Activated CD8-positive, alpha-beta memory T cell treated with anti-CD3 and anti-CD28 coated beads for 36 hours (primary cell): Measurements from ENCODE around the gene LPCAT4. TPM values are rescaled to one million over a fixed set of nuclear protein-coding genes. Genes with fewer than 3 reads are reported as not detected.
"Not testable (repeated sequence)": the region's sequence is repeated elsewhere in the genome, so short reads cannot be mapped to it uniquely, and the experiment has no call there.

Experiments
- CTCF ChIA-PET: fragments of 350-600 bp; sonication (Branson Sonifier 250); formaldehyde crosslinking; loops from one replicate; lab custom pipeline; 2021; ENCODE audit warnings: antibody characterized with exemption; lab: Charles Lee
- POLR2A ChIA-PET: fragments of 350-600 bp; sonication (Branson Sonifier 250); formaldehyde crosslinking; loops from one replicate; lab custom pipeline; 2021; ENCODE audit warnings: antibody characterized with exemption; lab: Charles Lee
- total RNA-seq, 2 experiments: library from RNA; stranded (reverse); gene quantifications; one replicate each; pipeline ENCODE4 v1.2.3, GENCODE V29; 2021

Gene LPCAT4
- total RNA-seq, 2 experiments from 2014 or later, result 60.1 to 68.0 TPM

DNA sequence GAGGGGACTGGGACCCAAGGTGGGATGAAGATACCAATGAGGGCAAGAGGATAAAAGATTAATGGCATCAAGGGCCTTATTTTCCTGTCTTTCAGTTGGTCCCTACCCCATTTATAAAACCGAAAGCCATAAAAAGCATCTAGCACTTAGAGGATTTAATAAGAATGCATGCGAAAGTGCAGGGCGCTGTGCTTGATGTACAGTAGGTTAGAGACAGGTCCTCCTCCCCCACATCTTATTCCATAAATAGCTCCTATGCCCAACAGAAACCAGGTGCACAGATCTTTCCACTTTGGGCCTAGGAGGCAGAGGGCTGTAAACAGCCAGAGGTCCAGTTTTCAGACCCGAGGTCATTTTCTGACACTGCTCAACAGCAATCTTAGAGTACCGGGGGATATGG is 1.2 kb downstream of the LPCAT4 start:
- POLR2A ChIA-PET, result interaction anchor here (0.6 to 1.3 kb wide), 3 partner anchors 23 to 145 kb away, joined by 3 to 6 read pairs (median 4); partner anchors contain the start of genes GOLGA8A, NOP10 and NUTM1
- CTCF ChIA-PET, result interaction anchor here (0.9 to 3.5 kb wide), 5 partner anchors 8 to 150 kb away, joined by 3 to 23 read pairs (median 5); partner anchors contain the start of genes NOP10, NUTM1 and SLC12A6

DNA sequence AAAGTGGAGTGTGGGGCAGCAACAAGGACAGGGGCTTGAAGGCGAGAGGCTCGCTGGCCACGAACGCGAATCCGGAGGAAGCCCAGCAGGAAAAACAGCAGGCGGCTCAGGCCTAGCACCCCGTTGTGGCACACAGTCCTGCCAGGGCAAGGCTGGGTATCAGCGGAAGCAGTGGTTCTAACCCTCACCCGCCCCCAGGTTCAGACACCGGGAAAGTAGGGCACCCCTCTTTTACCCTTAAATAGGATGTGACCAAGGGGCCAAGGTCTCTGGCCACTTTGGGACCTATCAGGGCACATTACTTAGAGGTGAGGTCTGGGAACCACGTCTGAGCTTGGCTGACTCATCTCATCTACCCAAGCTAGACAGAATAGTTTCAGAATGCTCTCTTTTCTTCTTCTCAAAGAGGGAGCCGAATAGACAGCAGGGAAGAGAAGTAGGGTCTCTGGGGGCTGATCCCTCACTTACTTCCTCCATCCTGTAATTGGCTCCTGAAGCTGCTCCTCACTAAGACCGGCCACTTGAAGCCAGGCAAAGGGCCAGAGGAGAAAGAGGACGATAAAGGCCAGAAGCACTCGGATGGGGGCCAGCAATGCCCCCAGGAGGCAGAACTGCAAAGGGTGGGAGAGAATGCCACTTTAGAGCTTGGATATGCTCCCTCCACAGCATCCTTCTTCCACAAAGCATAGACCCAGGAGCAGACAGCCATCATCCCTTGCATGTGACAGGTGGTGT is 1.7 kb downstream of the LPCAT4 start:
- ChIA-PET POLR2A (interaction anchor here (0.5 to 1.3 kb wide), 2 partner anchors 22 to 35 kb away, joined by 3 to 4 read pairs; partner anchors contain the start of genes NOP10 and NUTM1), CTCF (interaction anchor here (1.5 to 3.5 kb wide), 2 partner anchors 22 to 27 kb away, joined by 5 to 23 read pairs; partner anchors contain the start of genes NOP10, NUTM1 and SLC12A6)

DNA sequence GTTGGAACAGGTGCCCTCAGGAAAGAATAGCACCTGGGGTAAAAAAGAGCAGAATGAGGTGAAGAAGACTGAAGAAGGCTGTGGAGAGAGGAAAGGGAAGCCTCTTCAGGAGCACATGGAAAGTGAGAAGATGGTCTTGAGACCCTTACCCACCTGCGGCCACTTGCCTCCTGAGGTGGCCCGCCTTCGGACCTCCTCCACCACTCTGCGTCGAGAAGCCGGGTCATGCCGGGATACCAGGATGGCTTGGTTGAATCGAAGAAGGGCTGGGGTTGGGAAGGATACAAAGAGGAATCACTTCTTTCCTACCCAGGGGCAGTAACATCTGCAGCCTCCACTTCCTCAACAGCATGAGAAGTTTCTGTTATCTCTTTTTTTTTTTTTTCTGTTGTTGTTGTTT is 3.0 kb downstream of the LPCAT4 start:
- CTCF ChIA-PET, result no interaction called here
- POLR2A ChIA-PET, result no interaction called here

DNA sequence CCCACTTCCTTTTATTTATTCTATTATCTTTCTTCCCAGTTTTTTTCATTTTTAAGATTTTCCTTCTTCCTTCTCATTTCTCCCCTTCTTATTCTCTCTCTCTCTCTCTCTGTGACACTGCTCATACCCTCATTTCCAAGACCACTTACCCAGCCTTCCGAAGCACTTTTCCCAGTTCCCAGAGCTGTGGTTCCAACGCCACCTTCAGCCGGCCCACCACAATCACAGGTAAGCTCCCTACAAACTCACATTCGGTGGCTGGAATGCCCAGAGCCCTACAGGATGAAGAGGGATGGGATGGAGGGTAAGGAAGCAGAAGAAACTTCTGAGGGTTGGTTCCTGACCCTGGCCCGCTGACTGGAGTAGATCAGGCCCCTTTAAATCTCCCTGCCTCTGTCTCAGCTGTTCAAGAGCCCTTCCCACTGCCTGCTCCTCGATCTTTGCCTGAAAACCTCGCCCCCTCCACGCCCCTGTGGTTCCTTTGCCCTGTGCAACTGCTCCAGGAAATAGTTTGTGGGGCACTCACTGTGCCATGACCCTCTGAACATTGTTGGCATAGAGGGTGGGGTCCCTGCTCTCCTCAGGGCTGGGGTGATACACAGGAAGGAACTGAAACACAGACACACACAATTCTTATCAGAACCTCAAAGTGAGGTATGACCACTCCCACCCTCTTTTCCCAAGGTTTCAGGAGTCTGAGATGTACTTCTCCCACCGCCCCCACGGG is 4.8 kb downstream of the LPCAT4 start:
- POLR2A ChIA-PET, result no interaction called here
- CTCF ChIA-PET, result no interaction called here

DNA sequence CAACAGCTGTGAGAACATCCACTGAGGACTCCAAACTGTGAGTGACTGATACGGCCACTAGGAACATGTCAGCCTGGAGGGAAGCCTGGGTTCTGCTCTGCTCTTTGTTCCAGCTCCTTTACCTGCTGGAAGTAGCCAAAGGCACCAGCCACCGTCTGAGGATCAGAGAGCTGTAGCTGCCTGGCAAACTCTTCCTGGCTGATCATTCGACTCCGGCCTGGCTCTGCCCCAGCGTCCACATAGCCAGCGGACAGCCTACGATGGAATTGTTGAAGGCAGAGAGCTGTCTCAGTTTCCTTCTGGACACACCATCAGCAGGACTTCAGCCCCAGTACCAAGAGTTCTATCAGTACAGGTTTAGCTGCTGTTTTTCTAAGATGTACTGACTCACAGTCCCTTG is 5.7 kb downstream of the LPCAT4 start:
- CTCF ChIA-PET, result interaction anchor here (0.5 to 1.3 kb wide), 3 partner anchors 13 to 1740 kb away, joined by 3 read pairs; partner anchors contain the start of genes NOP10 and NUTM1
- POLR2A ChIA-PET, result no interaction called here

DNA sequence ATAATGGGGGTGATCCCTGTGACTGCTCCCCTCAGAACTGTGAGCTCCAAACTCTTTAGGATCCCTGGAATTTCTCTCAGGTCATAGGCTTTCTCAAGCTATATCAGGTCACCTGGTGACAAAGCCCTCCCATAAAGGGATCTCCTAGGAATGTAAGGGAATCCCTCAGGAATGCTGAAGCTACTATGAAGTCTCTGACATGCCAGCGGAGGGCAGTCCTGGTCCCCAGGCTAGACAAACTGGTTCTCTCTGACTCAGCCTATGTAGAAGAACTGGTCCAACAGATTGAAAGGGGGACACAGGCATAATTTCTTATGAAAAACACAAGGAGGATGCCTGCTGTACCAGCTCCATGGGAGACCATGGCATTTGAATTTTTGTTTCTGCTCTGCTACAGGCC is 6.7 kb downstream of the LPCAT4 start:
- ChIA-PET POLR2A (no interaction called here), CTCF (interaction anchor here (1.1 to 1.3 kb wide), 2 partner anchors 14 to 17 kb away, joined by 3 read pairs; partner anchors contain the start of genes NOP10 and NUTM1)

DNA sequence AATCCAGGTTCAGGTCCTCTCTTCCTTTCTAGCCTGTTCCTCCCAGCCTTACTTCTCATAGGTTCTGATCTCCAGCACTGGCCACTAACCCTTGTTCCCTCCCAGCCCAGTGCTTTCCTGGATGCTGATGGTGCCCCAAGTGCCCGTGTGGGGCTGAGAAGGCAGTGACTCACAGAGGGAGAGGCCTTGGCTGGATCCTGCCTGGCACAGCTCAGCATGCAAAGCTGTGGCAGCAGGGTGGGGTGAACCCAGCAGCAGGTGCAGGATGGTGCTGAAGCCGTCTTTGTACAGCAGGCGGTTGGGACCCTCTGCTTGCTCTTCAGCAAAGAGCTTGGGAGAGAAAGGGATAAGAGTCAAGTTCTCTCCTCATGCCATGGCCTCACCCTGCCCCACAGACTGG is 7.6 kb downstream of the LPCAT4 start:
- ChIA-PET CTCF (no interaction called here), POLR2A (no interaction called here)

DNA sequence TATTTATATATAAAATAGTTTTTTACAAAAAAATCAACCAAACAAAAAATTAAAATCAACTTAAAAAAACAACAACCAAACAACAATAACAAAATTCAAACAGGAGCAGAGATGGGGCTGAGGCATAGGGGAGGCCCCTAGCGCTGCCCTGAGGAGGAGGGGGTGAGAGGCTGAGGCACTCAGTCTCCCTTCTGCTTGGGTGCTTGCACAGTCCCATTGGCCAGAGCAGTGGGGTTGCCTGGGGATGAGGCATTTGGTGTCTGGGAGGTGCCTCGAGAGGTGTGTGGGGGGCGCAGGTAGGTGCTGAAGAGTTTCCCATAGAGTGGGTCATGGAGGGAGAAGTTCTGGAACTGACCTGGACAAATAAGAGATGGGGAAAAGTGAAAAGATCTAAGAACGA is 8.0 kb downstream of the LPCAT4 start:
- CTCF ChIA-PET, result interaction anchor here (1.5 kb wide), 2 partner anchors 9 to 15 kb away, joined by 3 to 9 read pairs; partner anchors contain the start of gene LPCAT4
- POLR2A ChIA-PET, result no interaction called here

DNA sequence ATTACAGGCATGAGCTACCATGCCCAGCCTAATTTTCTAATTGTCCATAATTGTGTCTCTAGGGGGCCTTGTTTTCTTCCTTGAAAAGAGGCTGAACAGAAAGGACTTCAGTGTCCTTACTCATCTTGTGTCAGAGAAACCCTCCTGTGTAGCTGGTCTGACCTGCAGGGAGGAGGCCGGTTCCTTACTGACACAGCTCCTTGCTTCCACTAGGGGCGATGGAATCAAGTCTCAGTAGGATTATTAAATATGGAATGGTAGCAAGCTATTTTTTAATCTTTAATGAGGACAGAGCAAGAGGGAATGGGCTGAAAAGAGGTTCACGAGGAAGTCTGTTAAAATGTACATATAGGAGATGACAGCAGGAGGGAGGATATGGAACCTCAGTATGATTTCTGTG is 8.6 kb downstream of the LPCAT4 start:
- ChIA-PET POLR2A (interaction anchor here (0.7 kb wide), 1 partner anchor 128 kb away, joined by 3 read pairs; no protein-coding TSS in a partner anchor), CTCF (interaction anchor here (0.6 to 1.5 kb wide), 4 partner anchors 8 to 148 kb away, joined by 3 to 9 read pairs (median 3); partner anchors contain the start of genes KATNBL1 and LPCAT4)

DNA sequence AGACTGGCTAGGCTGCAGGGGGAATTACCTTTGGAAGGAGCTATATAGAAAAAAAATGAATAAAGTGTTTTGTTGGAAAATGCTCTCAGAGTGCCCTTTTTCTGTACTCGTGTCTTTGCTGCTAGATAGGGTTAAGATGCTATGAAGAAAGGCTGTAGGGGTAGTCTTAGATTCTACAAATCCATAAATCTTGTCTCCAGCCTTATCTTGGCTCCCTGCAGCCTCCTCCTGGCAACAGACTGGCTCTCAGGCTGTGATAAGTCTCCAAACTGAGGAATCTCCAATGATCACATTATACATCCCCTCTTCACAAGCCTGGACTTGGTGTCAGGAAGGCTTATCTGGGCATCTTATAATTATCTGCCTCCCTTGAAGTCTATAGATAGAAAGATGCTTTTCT is 9.3 kb downstream of the LPCAT4 start:
- ChIA-PET CTCF (interaction anchor here (0.6 to 1.5 kb wide), 4 partner anchors 9 to 80 kb away, joined by 3 to 9 read pairs (median 3); partner anchors contain the start of gene LPCAT4), POLR2A (no interaction called here)

DNA sequence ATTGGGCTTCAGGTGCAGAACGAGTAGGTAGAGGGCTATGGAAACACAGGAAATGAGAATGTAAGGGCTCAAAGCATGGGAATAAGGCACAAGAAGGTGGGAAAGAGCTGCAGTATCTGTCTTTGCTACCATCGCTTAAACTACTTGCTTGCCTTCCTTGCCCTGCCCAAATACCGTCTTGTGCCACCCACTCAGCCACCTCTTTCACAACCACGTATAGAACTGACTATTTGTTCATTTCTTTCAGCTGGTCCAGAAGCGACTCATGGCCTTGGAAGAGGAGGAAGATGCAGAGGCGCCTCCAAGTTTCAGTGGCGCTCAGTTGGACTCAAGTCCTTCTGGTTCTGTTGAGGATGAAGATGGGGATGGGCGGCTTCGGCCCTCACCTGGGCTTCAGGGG is 11.8 kb downstream of the LPCAT4 start:
- CTCF ChIA-PET, result interaction anchor here (1.5 to 2.2 kb wide), 2 partner anchors 12 kb away, joined by 3 to 7 read pairs; partner anchors contain the start of genes LPCAT4, NOP10 and NUTM1

DNA sequence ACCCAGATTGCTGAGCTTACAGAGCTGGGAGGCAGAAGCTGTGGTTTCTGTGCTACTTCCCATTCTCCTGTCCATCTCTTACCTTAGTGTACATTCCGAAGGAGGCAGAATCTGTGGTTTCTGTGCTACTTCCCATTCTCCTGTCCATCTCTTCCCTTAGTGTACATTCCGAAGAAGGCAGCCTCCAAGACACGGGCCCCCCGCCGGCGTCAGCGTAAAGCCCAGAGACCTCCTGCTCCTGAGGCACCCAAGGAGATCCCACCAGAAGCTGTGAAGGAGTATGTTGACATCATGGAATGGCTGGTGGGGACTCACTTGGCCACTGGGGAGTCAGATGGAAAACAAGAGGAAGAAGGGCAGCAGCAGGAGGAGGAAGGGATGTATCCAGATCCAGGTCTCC is 12.7 kb downstream of the LPCAT4 start:
- ChIA-PET CTCF (interaction anchor here (0.9 kb wide), 1 partner anchor 13 kb away, joined by 5 read pairs; no protein-coding TSS in a partner anchor), POLR2A (no interaction called here)

More for the DNA sequence above, 11.8 kb downstream of the LPCAT4 start:
- POLR2A ChIA-PET, result no interaction called here

DNA sequence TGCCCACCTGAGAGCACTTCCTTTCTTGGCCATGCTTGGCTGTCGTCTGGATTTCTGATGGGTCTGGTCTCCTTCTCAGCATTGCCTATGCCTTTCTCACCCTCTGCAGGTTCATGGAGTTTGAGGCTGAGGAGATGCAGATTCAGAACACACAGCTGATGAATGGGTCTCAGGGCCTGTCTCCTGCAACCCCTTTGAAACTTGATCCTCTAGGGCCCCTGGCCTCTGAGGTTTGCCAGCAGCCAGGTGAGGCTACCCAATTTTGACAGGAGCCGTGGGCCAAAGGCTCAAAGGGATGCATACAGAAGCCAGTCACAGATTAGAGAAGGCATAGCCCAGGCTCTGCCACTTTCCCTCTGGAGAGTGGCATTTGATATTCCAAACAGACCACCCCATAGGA is 13.4 kb downstream of the LPCAT4 start:
- CTCF ChIA-PET, result no interaction called here
- POLR2A ChIA-PET, result no interaction called here

DNA sequence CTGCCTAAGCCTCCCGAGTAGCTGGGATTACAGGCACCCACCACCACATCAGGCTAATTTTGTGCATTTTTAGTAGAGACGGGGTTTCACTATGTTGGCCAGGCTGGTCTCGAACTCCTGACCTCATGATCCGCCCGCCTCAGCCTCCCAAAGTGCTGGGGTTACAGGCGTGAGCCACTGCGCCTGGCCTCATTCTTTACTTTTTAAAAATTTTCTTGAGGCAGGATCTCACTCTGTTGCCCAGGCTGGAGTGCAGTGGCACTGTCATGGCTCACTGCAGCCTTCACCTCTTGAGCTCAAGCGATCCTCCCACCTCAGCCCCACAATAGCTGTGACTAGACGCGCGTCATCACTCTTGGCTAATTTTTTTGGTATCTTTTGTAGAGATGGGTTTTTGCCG is 14.0 kb downstream of the LPCAT4 start:
- CTCF ChIA-PET, POLR2A ChIA-PET: not testable (repeated sequence)

DNA sequence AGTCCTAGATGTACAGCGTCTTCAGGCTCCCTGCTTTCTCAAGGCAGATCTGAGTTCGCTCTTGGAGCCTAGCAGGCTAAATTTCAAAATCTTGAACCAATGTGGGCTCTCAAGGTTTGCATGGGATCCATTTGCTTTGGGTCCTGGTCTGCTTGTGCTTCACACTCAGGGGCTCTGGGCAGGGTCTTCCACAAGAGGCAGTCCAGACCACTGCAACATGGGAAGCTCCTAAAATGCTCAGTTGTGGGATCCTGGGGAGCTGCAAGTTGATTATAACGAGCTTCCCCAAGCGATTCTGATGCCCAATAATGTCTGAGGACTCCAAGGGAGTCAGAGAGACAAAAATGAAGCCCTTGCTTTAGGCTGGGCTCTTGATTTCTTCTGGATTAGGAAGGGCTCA is 17.2 kb downstream of the LPCAT4 start:
- ChIA-PET POLR2A (no interaction called here), CTCF (no interaction called here)

DNA sequence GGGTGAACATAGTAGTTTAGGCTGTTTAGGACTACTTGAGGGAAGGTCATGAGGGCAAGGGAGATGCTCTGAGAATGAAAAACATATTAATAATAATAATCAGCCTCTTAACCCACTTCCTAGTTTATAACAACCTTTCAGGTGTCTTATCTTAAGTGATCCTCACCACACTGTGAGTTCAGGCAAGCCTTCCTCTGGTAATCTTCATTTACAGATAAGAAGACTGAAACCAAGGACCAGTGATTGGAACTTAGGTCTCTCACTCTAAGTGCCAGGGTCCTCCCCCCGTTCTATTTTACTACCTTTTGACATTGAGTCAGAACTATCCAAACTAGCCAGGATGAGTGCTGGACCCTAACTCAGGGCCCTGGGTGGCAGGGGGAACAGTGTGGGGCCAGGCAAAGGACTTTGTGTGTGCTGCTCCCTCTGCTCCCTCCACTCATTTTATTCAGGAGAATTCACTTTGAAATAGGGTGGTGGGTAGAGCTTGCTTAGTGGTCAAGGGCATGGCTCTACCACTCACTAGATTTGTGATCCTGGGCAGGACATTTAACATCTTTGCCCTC is 18.2 kb downstream of the LPCAT4 start:
- POLR2A ChIA-PET, result no interaction called here
- CTCF ChIA-PET, result no interaction called here

DNA sequence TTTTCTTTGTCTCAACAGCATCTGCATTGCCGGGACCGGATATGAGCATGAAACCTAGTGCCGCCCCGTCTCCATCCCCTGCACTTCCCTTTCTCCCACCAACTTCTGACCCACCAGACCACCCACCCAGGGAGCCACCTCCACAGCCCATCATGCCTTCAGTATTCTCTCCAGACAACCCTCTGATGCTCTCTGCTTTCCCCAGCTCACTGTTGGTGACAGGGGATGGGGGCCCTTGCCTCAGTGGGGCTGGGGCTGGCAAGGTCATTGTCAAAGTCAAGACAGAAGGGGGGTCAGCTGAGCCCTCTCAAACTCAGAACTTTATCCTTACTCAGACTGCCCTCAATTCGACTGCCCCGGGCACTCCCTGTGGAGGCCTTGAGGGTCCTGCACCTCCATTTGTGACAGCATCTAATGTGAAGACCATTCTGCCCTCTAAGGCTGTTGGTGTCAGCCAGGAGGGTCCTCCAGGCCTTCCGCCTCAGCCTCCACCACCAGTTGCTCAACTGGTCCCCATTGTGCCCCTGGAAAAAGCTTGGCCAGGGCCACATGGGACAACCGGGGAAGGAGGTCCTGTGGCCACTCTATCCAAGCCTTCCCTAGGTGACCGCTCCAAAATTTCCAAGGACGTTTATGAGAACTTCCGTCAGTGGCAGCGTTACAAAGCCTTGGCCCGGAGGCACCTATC is 18.9 kb downstream of the LPCAT4 start:
- POLR2A ChIA-PET, result no interaction called here
- CTCF ChIA-PET, result no interaction called here

DNA sequence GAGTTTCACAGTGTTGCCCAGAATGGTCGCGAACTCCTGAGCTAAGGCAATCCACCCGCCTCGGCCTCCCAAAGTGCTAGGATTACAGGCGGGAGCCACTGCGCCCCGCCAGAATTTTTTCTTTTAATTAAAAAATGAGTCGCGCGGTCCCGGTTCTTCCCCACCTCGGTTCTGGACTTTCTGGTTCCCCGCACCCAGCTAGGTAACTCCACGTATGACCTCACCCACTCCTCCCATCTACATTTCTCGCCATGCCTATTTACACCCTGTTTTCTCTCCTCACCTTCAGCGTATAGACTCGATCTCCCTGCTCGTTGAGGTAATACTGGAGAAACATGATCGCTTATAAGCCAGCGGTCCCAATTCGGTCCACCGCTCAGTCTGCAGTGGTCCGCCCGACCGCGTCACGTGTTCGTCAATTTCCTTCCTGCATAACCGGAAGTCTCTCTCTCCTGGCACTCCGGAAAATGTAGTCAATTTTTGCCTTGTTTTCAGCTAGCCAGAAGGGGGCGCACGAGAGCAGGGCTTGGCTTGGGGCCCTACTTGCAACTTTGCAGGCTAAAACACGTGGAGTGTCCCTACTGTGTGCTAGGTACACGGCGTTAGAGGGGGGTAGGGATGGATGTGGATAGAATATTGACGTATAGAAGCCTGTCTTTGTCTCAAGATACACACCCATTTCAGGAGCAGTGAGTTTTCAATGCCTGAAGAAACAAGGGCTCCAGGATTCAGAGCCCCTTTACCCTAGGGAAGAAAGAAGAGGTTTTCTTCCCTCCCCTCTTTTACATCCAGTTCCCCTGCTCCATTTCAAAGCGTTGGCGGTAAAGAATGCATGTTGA is 24.0 kb downstream of the LPCAT4 start, which contains the start of the genes NOP10 and NUTM1:
NOP10 (minus strand) TSS at position 400 of the 839 bp plus-strand sequence; CDS start at position 337, 63 bp downstream.
NUTM1 (plus strand) TSS at position 579 of the 839 bp plus-strand sequence. CDS start 382 bp downstream, outside the sequence.
- CTCF ChIA-PET, result interaction anchor here (1.0 to 2.4 kb wide), 5 partner anchors 9 to 133 kb away, joined by 3 to 23 read pairs (median 3); partner anchors contain the start of genes KATNBL1 and LPCAT4
- POLR2A ChIA-PET, result interaction anchor here (0.6 to 1.5 kb wide), 3 partner anchors 9 to 503 kb away, joined by 4 read pairs; no protein-coding TSS in a partner anchor
